Activated CD4-positive, alpha-beta T cell treated with anti-CD3 and anti-CD28 coated beads, Interleukin-2, amount 10 ng/mL, durations not matched to agents 7 days and 5 days (primary cell): ENCODE measurements around the gene CNNM2. TPM values are rescaled to one million over a fixed set of nuclear protein-coding genes. Genes with fewer than 3 reads are reported as not detected.
"Not testable (repeated sequence)": the region's sequence is repeated elsewhere in the genome, so short reads cannot be mapped to it uniquely, and the experiment has no call there.

ENCODE experiments used
- CTCF ChIA-PET: fragments of 350-600 bp; sonication (Branson Sonifier 250); formaldehyde crosslinking; loops from one replicate; lab custom pipeline; 2021; ENCODE audit warnings: antibody characterized with exemption; lab: Charles Lee
- POLR2A ChIA-PET: fragments of 350-600 bp; sonication (Branson Sonifier 250); formaldehyde crosslinking; loops from one replicate; lab custom pipeline; 2021; ENCODE audit warnings: antibody characterized with exemption; lab: Charles Lee
- DNase-seq: peaks from one replicate; pipeline ENCODE4 v3.0.0-alpha.2; 2020
- H3K27ac Mint-ChIP-seq: one replicate; pipeline ENCODE4 v1.8.0; 2021; ENCODE audit warnings: mild to moderate bottlenecking, moderate library complexity, mixed read lengths
- H3K27me3 Mint-ChIP-seq: one replicate; pipeline ENCODE4 v1.8.0; 2021; ENCODE audit warnings: mixed read lengths
- H3K36me3 Mint-ChIP-seq: one replicate; pipeline ENCODE4 v1.8.0; 2021; ENCODE audit warnings: low read depth, mixed read lengths
- H3K4me1 Mint-ChIP-seq: one replicate; pipeline ENCODE4 v1.8.0; 2021; ENCODE audit warnings: mixed read lengths
- H3K4me3 Mint-ChIP-seq: one replicate; pipeline ENCODE4 v1.8.0; 2021; ENCODE audit warnings: mild to moderate bottlenecking, moderate library complexity, mixed read lengths
- H3K9me3 Mint-ChIP-seq: one replicate; pipeline ENCODE4 v1.8.0; 2021; ENCODE audit warnings: mixed read lengths
- total RNA-seq, 2 experiments: library from RNA; stranded (reverse); gene quantifications; one replicate each; pipeline ENCODE4 v1.2.3, GENCODE V29; 2021

CNNM2 gene
- total RNA-seq, 2 experiments from 2014 or later: 6.2 to 6.3 TPM

- Mint-ChIP-seq H3K36me3 (peaks cover 2% of the 10 kb centered on the region), H3K9me3 (no peaks in the 10 kb centered on the region), H3K27ac (peak overlapping the region; percentile 95), H3K4me1 (peaks cover 39% of the 10 kb centered on the region), H3K27me3 (no peaks in the 10 kb centered on the region), H3K4me3 (peak overlapping the region; percentile 81)
- ChIA-PET CTCF (interaction anchor here (0.6 to 2.2 kb wide), 3 partner anchors 11 to 225 kb away, joined by 3 to 9 read pairs (median 3); no protein-coding TSS in a partner anchor), POLR2A (interaction anchor here (0.6 to 0.9 kb wide), 5 partner anchors 132 to 1085 kb away, joined by 3 to 4 read pairs (median 3); partner anchors contain the start of gene CNNM2)
- peak; percentile 88 for DNase-seq
Observed at GRCh38 chr10:103053659-103054581, 135.8 kb downstream of the CNNM2 start.

- no peaks in the 10 kb centered on the region for H3K9me3 Mint-ChIP-seq
- peaks cover 39% of the 10 kb centered on the region for H3K4me1 Mint-ChIP-seq
- DNase-seq: no peak
- ChIA-PET POLR2A (interaction anchor here (0.6 to 0.9 kb wide), 4 partner anchors 137 to 1086 kb away, joined by 3 to 4 read pairs (median 3); partner anchors contain the start of gene CNNM2), CTCF (interaction anchor here (1.3 to 2.2 kb wide), 2 partner anchors 10 to 153 kb away, joined by 3 to 9 read pairs; no protein-coding TSS in a partner anchor)
- H3K36me3 Mint-ChIP-seq: peaks cover 2% of the 10 kb centered on the region
- H3K27ac Mint-ChIP-seq: peak overlapping the region; percentile 95
- peak overlapping the region; percentile 81 for H3K4me3 Mint-ChIP-seq
- no peaks in the 10 kb centered on the region for H3K27me3 Mint-ChIP-seq
Observed at GRCh38 chr10:103054621-103055020, 136.5 kb downstream of the CNNM2 start.

DNA sequence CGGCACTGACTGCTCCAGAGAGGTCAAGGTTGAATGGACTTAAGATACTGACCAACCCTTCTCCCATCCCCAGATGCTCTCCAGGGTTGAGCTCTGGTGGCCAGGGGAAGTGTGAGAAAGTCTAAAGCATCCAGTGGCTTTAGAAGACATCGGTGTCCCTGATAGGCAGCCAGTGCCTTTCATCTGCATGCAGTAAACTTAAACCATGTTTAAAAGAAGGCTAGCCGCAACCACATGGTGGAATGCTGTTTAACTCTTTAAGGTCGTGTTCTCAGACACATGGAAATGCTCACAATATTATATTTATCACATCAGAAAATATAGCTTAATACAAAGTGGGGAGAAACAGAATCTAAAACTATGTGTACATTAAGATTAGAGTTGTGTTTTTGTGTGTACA is 137.0 kb downstream of the CNNM2 start:
- Mint-ChIP-seq H3K27me3 (no peaks in the 10 kb centered on the region), H3K4me1 (peaks cover 39% of the 10 kb centered on the region), H3K27ac (peak overlapping the region; percentile 95), H3K9me3 (no peaks in the 10 kb centered on the region), H3K4me3 (no peak overlapping the region), H3K36me3 (peaks cover 2% of the 10 kb centered on the region)
- ChIA-PET CTCF (interaction anchor here (1.3 to 2.2 kb wide), 2 partner anchors 10 to 154 kb away, joined by 3 to 9 read pairs; no protein-coding TSS in a partner anchor), POLR2A (no interaction called here)
- DNase-seq: no peak

- no peak overlapping the region for H3K4me3 Mint-ChIP-seq
- POLR2A ChIA-PET: no interaction called here
- CTCF ChIA-PET: interaction anchor here (1.9 kb wide), 1 partner anchor 141 kb away, joined by 8 read pairs; the partner anchor contains the start of gene CNNM2
- peaks cover 2% of the 10 kb centered on the region for H3K36me3 Mint-ChIP-seq
- H3K4me1 Mint-ChIP-seq: peaks cover 29% of the 10 kb centered on the region
- no peaks in the 10 kb centered on the region for H3K27me3 Mint-ChIP-seq
- H3K9me3 Mint-ChIP-seq: no peaks in the 10 kb centered on the region
- H3K27ac Mint-ChIP-seq: no peak overlapping the region
- no peak for DNase-seq
Observed at GRCh38 chr10:103058034-103058433, 139.9 kb downstream of the CNNM2 start.

- H3K9me3 Mint-ChIP-seq: no peaks in the 10 kb centered on the region
- POLR2A ChIA-PET: no interaction called here
Observed at GRCh38 chr10:103060575-103060974, 142.5 kb downstream of the CNNM2 start.

GRCh38 chr10:103062854-103063590 is 144.9 kb downstream of the CNNM2 start:
- POLR2A ChIA-PET: no interaction called here

More at GRCh38 chr10:103060575-103060974, 142.5 kb downstream of the CNNM2 start:
- CTCF ChIA-PET: no interaction called here
- no peak for DNase-seq
- peaks cover 2% of the 10 kb centered on the region for H3K36me3 Mint-ChIP-seq
- no peak overlapping the region for H3K27ac Mint-ChIP-seq
- H3K27me3 Mint-ChIP-seq: no peaks in the 10 kb centered on the region
- H3K4me3 Mint-ChIP-seq: no peak overlapping the region
- peaks cover 6% of the 10 kb centered on the region for H3K4me1 Mint-ChIP-seq

GRCh38 chr10:103064956-103065355 is 146.9 kb downstream of the CNNM2 start:
- Mint-ChIP-seq H3K9me3 (no peaks in the 10 kb centered on the region), H3K36me3 (no peaks in the 10 kb centered on the region), H3K27ac (no peak overlapping the region), H3K27me3 (no peaks in the 10 kb centered on the region), H3K4me1 (peaks cover 16% of the 10 kb centered on the region), H3K4me3 (no peak overlapping the region)
- CTCF ChIA-PET: interaction anchor here (0.6 to 2.8 kb wide), 6 partner anchors 10 to 290 kb away, joined by 3 to 9 read pairs (median 4); partner anchors contain the start of gene CNNM2
- POLR2A ChIA-PET: no interaction called here
- no peak for DNase-seq

More at GRCh38 chr10:103062854-103063590, 144.9 kb downstream of the CNNM2 start:
- CTCF ChIA-PET: interaction anchor here (0.6 to 2.8 kb wide), 3 partner anchors 29 to 162 kb away, joined by 3 to 8 read pairs (median 3); partner anchors contain the start of gene CNNM2
- H3K27ac Mint-ChIP-seq: no peak overlapping the region
- no peaks in the 10 kb centered on the region for H3K9me3 Mint-ChIP-seq
- H3K27me3 Mint-ChIP-seq: no peaks in the 10 kb centered on the region
- no peaks in the 10 kb centered on the region for H3K4me1 Mint-ChIP-seq
- no peak for DNase-seq
- no peaks in the 10 kb centered on the region for H3K36me3 Mint-ChIP-seq
- no peak overlapping the region for H3K4me3 Mint-ChIP-seq

GRCh38 chr10:103066141-103067098 is 148.3 kb downstream of the CNNM2 start:
- peaks cover 30% of the 10 kb centered on the region for H3K4me1 Mint-ChIP-seq
- no peak overlapping the region for H3K27ac Mint-ChIP-seq
- CTCF ChIA-PET: interaction anchor here (6.1 kb wide), 1 partner anchor 149 kb away, joined by 32 read pairs; the partner anchor contains the start of gene CNNM2

GRCh38 chr10:103067099-103067477 is 149.0 kb downstream of the CNNM2 start:
- CTCF ChIA-PET: interaction anchor here (6.1 kb wide), 1 partner anchor 150 kb away, joined by 32 read pairs; the partner anchor contains the start of gene CNNM2
- H3K27ac Mint-ChIP-seq, H3K27me3 Mint-ChIP-seq, H3K4me3 Mint-ChIP-seq, POLR2A ChIA-PET, DNase-seq, H3K9me3 Mint-ChIP-seq, H3K36me3 Mint-ChIP-seq: not testable (repeated sequence)
- peaks cover 34% of the 10 kb centered on the region for H3K4me1 Mint-ChIP-seq

More at GRCh38 chr10:103066141-103067098, 148.3 kb downstream of the CNNM2 start:
- Mint-ChIP-seq H3K9me3 (no peaks in the 10 kb centered on the region), H3K36me3 (no peaks in the 10 kb centered on the region), H3K4me3 (no peak overlapping the region), H3K27me3 (no peaks in the 10 kb centered on the region)
- DNase-seq: no peak
- POLR2A ChIA-PET: no interaction called here

DNA sequence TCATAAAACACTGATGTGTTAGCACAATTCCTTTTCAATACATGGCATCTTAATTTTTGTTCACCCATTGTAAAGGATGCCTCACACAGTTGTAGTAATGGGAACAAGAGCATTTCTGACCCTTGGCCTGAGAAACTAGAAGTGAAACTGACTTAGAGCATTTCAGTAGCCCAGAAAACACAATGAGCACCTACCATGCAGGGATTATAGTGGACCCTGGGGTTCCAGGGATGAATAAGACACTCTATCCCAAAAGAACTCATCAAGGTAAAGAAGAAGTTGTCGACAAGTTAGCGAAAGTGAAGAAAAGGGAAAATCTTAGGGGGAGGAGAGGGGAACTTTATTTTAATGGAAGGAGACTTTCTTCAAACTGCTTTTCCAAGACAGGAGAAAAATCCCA is 149.4 kb downstream of the CNNM2 start:
- H3K27me3 Mint-ChIP-seq: no peaks in the 10 kb centered on the region
- H3K9me3 Mint-ChIP-seq: no peaks in the 10 kb centered on the region
- H3K36me3 Mint-ChIP-seq: no peaks in the 10 kb centered on the region
- no peak for DNase-seq
- no peak overlapping the region for H3K4me3 Mint-ChIP-seq
- ChIA-PET CTCF (interaction anchor here (6.1 kb wide), 1 partner anchor 150 kb away, joined by 32 read pairs; the partner anchor contains the start of gene CNNM2), POLR2A (no interaction called here)
- no peak overlapping the region for H3K27ac Mint-ChIP-seq
- peaks cover 34% of the 10 kb centered on the region for H3K4me1 Mint-ChIP-seq

DNA sequence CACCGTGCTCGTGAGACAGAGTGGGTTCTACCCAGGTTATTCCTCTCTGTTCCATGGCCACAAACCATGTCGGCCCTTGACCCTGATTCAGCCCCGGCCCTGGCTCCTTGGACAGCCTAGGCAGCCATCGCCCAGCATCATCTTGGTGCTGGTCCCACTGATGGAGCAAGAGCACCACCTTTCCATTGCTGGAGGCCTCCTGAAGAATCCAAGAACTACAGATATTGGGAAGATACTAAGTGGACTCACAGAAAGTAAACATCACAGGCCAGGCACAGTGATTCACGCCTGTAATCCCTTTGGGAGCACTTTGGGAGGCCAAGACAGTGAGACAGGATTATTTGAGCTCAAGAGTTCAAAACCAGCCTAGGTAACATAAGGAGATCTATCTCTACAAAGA is 149.9 kb downstream of the CNNM2 start:
- Mint-ChIP-seq H3K36me3 (no peaks in the 10 kb centered on the region), H3K27me3 (no peaks in the 10 kb centered on the region), H3K4me1 (peaks cover 34% of the 10 kb centered on the region), H3K9me3 (no peaks in the 10 kb centered on the region), H3K27ac (no peak overlapping the region), H3K4me3 (no peak overlapping the region)
- ChIA-PET POLR2A (no interaction called here), CTCF (interaction anchor here (1.4 to 6.1 kb wide), 2 partner anchors 151 to 154 kb away, joined by 6 to 32 read pairs; partner anchors contain the start of gene CNNM2)
- no peak for DNase-seq
